CD14-positive monocyte (primary cell): Measurements from ENCODE around the gene ERBB4. TPM values are rescaled to one million over a fixed set of nuclear protein-coding genes. Genes with fewer than 3 reads are reported as not detected.

Experiments
- DNase-seq, 3 donors: peaks; one replicate each; pipeline ENCODE4 v3.0.0-alpha.2; 2011 to 2022
- H2AFZ ChIP-seq: 2 replicates; pipeline ENCODE4 v1.6.0; 2012; ENCODE audit warnings: mild to moderate bottlenecking, low read depth, low read length, inconsistent platforms; ENCODE audit not compliant: insufficient read depth, poor library complexity, severe bottlenecking
- H3K27ac ChIP-seq, 2 donors: 1 replicate in 1 of 2; 2 replicates in 1 of 2; pipeline ENCODE4 v1.5.1; 2012 to 2013; ENCODE audit warnings: low read length in 2 of 2, control low read depth in 1 of 2, inconsistent platforms in 1 of 2, low read depth in 1 of 2, mild to moderate bottlenecking in 1 of 2
- H3K27me3 ChIP-seq, 2 donors: one replicate each; pipeline versions ENCODE4 v1.6.0 to v1.6.1; 2011 to 2013; ENCODE audit warnings: low read length in 2 of 2; ENCODE audit not compliant: control insufficient read depth in 2 of 2, insufficient read depth in 2 of 2
- H3K36me3 ChIP-seq, 2 donors: replicated peaks in 1 of 2; 1 replicate in 1 of 2; 2 replicates in 1 of 2; pipeline versions ENCODE4 v1.5.1 to v1.6.1; 2012 to 2013; ENCODE audit warnings: low read length in 2 of 2, control low read depth in 1 of 2, inconsistent platforms in 1 of 2, mild to moderate bottlenecking in 1 of 2; ENCODE audit not compliant: insufficient read depth in 2 of 2, control insufficient read depth in 1 of 2
- H3K4me1 ChIP-seq, 2 donors: 1 replicate in 1 of 2; 2 replicates in 1 of 2; pipeline versions ENCODE4 v1.5.1 to v1.6.1; 2012 to 2013; ENCODE audit warnings: low read length in 2 of 2, control low read depth in 1 of 2, inconsistent platforms in 1 of 2, mild to moderate bottlenecking in 1 of 2, moderate library complexity in 1 of 2; ENCODE audit not compliant: insufficient read depth in 2 of 2, control insufficient read depth in 1 of 2
- H3K4me2 ChIP-seq: replicated peaks from 2 replicates; pipeline ENCODE3; 2012; ENCODE audit warnings: low read length, moderate library complexity, mild to moderate bottlenecking; ENCODE audit not compliant: poor library complexity, severe bottlenecking; ENCODE audit errors: extremely low read depth
- H3K4me3 ChIP-seq, 3 experiments: fragments of 200-600 bp in 1 of 3; sonication (generic) in 1 of 3; replicated peaks in 1 of 3; 1 replicate in 2 of 3; 2 replicates in 1 of 3; pipeline ENCODE4 v1.5.1; 2011 to 2013; ENCODE audit warnings: low read length in 3 of 3, mild to moderate bottlenecking in 3 of 3, control low read depth in 2 of 3, low read depth in 2 of 3, inconsistent platforms in 1 of 3, moderate library complexity in 1 of 3
- H3K79me2 ChIP-seq: 2 replicates; pipeline ENCODE4 v1.6.0; 2012; ENCODE audit warnings: mild to moderate bottlenecking, control low read depth, inconsistent platforms, low read length, moderate library complexity; ENCODE audit not compliant: insufficient read depth
- H3K9ac ChIP-seq: 2 replicates; pipeline ENCODE4 v1.6.0; 2017; ENCODE audit warnings: low read length, mild to moderate bottlenecking; ENCODE audit not compliant: insufficient read depth, poor library complexity, severe bottlenecking
- H3K9me3 ChIP-seq, 2 donors: replicated peaks in 1 of 2; 1 replicate in 1 of 2; 2 replicates in 1 of 2; pipeline versions ENCODE4 v1.5.1 to v1.6.1; 2012 to 2013; ENCODE audit warnings: low read length in 2 of 2, control low read depth in 1 of 2; ENCODE audit not compliant: control insufficient read depth in 1 of 2, insufficient read depth in 1 of 2
- H4K20me1 ChIP-seq: 2 replicates; pipeline ENCODE4 v1.6.0; 2012; ENCODE audit warnings: mild to moderate bottlenecking, low read length, control low read depth, moderate library complexity; ENCODE audit not compliant: insufficient read depth
- H3K27ac Mint-ChIP-seq, 7 donors: one replicate each; pipeline ENCODE4 v1.8.0; 2020; ENCODE audit warnings: mild to moderate bottlenecking in 7 of 7, mixed read lengths in 7 of 7, moderate library complexity in 6 of 7, inconsistent platforms in 2 of 7
- H3K27me3 Mint-ChIP-seq, 3 donors: one replicate each; pipeline ENCODE4 v1.8.0; 2021 to 2022; ENCODE audit warnings: low read depth in 3 of 3, mild to moderate bottlenecking in 3 of 3, mixed read lengths in 3 of 3, moderate library complexity in 3 of 3, inconsistent platforms in 1 of 3
- H3K36me3 Mint-ChIP-seq, 2 donors: one replicate each; pipeline ENCODE4 v1.8.0; 2020; ENCODE audit warnings: mixed read lengths in 2 of 2, inconsistent platforms in 1 of 2, mild to moderate bottlenecking in 1 of 2
- H3K4me1 Mint-ChIP-seq: one replicate; pipeline ENCODE4 v1.8.0; 2020; ENCODE audit warnings: mild to moderate bottlenecking, mixed read lengths
- H3K4me3 Mint-ChIP-seq, 2 donors: one replicate each; pipeline ENCODE4 v1.8.0; 2020; ENCODE audit warnings: mild to moderate bottlenecking in 2 of 2, mixed read lengths in 2 of 2, moderate library complexity in 1 of 2
- H3K9me3 Mint-ChIP-seq, 7 donors: one replicate each; pipeline ENCODE4 v1.8.0; 2020 to 2022; ENCODE audit warnings: mixed read lengths in 7 of 7, mild to moderate bottlenecking in 6 of 7, moderate library complexity in 6 of 7, inconsistent platforms in 2 of 7
- WGBS: methylation state at CpG from one replicate; pipeline ENCODE4 v1.1.5; 2013; ENCODE audit warnings: missing lambda C conversion rate; ENCODE audit not compliant: insufficient coverage; 5-methylcytosine and 5-hydroxymethylcytosine counted together
- intact Hi-C, 2 donors: fragments of 100-400 bp; cut with micrococcal nuclease; formaldehyde crosslinking; loops; one replicate each; pipeline versions ENCODE4 v1.15.0 to v1.15.1; 2023
- polyA plus RNA-seq, 3 donors: library from polyadenylated mRNA; depleted of rRNA in 1 of 3; unstranded in 2 of 3; stranded (reverse) in 1 of 3; fragments of 300-500 nt in 2 of 3; fragments of >200 nt in 1 of 3; fragmentation: Illumina TruSeq in 2 of 3; gene quantifications; 1 replicate in 2 of 3; 2 replicates in 1 of 3; pipeline ENCODE4 v1.2.3, GENCODE V29; 2012 to 2021
- TF ChIP-seq, protein P1 (sequence below): fragments of 200-600 bp; IDR thresholded peaks from one replicate; pipeline ENCODE4 v1.8.0; 2022; ENCODE audit warnings: antibody characterized with exemption, mild to moderate bottlenecking

ERBB4 gene
- polyA plus RNA-seq, 3 donors = not detected

DNA sequence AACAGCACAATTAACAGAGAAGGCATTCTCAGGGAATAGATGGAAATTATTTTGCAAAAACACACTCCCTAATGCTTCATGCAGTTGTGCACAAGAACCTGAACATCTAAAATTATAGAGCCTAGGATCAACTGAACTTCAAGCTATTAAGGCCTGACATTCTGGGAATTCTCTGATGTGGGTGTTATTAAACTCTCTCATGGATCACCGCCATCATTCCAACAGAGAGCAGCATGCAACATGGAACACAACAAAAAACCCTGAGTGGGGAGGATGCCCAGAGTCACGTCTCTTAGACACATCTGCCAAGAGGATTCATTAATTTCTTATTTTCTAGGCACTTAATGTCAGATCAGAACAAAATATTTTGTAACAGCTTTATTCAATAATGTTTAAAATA, 543.8 kb downstream of the ERBB4 start:
- no peak overlapping the region for H3K4me3 ChIP-seq
- H3K79me2 ChIP-seq = no peaks in the 10 kb centered on the region
- H4K20me1 ChIP-seq = no peaks in the 10 kb centered on the region
- H3K4me1 ChIP-seq = no peaks in the 10 kb centered on the region
- no CpG with 5 or more reads among the region's 2 CpGs for WGBS
- H3K27me3 ChIP-seq = no peaks in the 10 kb centered on the region
- H2AFZ ChIP-seq = no peak overlapping the region
- intact Hi-C loops = no loop called here
- Mint-ChIP-seq H3K4me1 (no peaks in the 10 kb centered on the region), H3K9me3 (peaks cover 0 to 2% (median 0%) of the 10 kb centered on the region in 7 donors), H3K27me3 (peaks cover 0 to 2% (median 0%) of the 10 kb centered on the region in 3 donors), H3K36me3 (no peaks in the 10 kb centered on the region), H3K27ac (peak overlapping the region in 1 of 7 donors; percentile 8), H3K4me3 (no peak overlapping the region)
- TF ChIP-seq, protein P1, sequence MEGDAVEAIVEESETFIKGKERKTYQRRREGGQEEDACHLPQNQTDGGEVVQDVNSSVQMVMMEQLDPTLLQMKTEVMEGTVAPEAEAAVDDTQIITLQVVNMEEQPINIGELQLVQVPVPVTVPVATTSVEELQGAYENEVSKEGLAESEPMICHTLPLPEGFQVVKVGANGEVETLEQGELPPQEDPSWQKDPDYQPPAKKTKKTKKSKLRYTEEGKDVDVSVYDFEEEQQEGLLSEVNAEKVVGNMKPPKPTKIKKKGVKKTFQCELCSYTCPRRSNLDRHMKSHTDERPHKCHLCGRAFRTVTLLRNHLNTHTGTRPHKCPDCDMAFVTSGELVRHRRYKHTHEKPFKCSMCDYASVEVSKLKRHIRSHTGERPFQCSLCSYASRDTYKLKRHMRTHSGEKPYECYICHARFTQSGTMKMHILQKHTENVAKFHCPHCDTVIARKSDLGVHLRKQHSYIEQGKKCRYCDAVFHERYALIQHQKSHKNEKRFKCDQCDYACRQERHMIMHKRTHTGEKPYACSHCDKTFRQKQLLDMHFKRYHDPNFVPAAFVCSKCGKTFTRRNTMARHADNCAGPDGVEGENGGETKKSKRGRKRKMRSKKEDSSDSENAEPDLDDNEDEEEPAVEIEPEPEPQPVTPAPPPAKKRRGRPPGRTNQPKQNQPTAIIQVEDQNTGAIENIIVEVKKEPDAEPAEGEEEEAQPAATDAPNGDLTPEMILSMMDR = no peak
- H3K27ac ChIP-seq = no peak overlapping the region
- no peak for DNase-seq
- H3K9ac ChIP-seq = no peak overlapping the region
- H3K9me3 ChIP-seq = no peaks in the 10 kb centered on the region
- no peaks in the 10 kb centered on the region for H3K36me3 ChIP-seq
- no peak overlapping the region for H3K4me2 ChIP-seq

DNA sequence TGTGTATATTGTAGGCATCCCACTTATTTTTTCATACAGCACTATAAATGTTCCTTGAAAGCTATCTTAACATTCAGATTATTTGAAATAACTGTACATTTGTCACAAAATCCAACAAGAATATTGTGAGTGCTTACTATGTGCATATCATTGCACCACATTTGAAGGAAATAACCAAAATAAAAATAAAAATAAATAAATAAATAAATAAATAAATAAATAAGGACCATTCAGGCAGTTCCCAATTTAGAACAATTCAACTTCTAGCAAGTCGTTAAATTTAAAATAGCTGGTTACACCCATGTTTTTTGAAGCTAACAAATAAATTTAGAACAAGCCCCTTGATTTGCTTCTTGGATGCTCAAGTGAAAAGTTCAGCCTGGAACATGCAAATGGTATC, 548.3 kb downstream of the ERBB4 start:
- no CpG with 5 or more reads among the region's 1 CpG for WGBS
- Histone ChIP-seq H3K9ac (no peak overlapping the region), H2AFZ (no peak overlapping the region), H3K4me2 (no peak overlapping the region), H3K27ac (no peak overlapping the region), H3K79me2 (no peaks in the 10 kb centered on the region), H3K4me3 (no peak overlapping the region), H3K4me1 (no peaks in the 10 kb centered on the region), H3K9me3 (no peaks in the 10 kb centered on the region), H3K27me3 (no peaks in the 10 kb centered on the region), H4K20me1 (no peaks in the 10 kb centered on the region), H3K36me3 (no peaks in the 10 kb centered on the region)
- TF ChIP-seq, protein P1 = no peak
- no peak for DNase-seq
- Mint-ChIP-seq H3K4me1 (no peaks in the 10 kb centered on the region), H3K36me3 (no peaks in the 10 kb centered on the region), H3K27ac (no peak overlapping the region), H3K4me3 (no peak overlapping the region), H3K9me3 (peaks cover 0 to 2% (median 0%) of the 10 kb centered on the region in 7 donors), H3K27me3 (no peaks in the 10 kb centered on the region)
- intact Hi-C loops = no loop called here
